Measurements from ENCODE around the gene ATG14. TPM values are rescaled to one million over a fixed set of nuclear protein-coding genes. Genes with fewer than 3 reads are reported as not detected.
A peak's percentile ranks its signal among the peaks of the same experiment; 100 is the strongest.

ATG14 gene
- total and polyA plus RNA-seq, 2 of the 13 experiments (the other 11 are each of a cell fraction or from before 2014, with no cell fraction given): 7.2 to 9.1 TPM

DNA sequence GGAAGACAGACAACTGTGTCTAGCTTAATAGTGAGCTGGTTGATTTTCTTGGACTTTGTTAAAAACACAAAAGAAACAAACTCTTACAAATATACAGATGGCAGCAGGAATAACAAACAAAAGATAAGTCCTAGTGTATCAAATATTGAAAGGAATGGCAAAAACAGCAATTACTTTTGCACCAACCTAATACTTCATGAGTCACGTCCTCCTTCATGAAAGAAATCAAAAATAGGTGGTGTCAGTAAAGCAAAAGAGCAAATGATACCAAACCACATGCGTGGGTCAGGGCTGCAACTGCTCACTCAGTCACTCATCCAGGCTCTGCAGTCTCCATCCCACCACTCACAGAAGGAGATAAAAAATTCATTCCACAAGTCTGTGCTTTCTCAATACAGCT, 11.8 kb downstream of the ATG14 start (continued):
- TF ChIP-seq ZBTB40 (IDR thresholded peaks at IDR 0.05) (peak; percentile 29; the same call in 1 of the 2 replicates), ZBTB40 (CRISPR knock-in tag; IDR thresholded peaks at IDR 0.05) (no peak), NR2F1 (CRISPR knock-in tag; IDR thresholded peaks at IDR 0.05) (no peak)

DNA sequence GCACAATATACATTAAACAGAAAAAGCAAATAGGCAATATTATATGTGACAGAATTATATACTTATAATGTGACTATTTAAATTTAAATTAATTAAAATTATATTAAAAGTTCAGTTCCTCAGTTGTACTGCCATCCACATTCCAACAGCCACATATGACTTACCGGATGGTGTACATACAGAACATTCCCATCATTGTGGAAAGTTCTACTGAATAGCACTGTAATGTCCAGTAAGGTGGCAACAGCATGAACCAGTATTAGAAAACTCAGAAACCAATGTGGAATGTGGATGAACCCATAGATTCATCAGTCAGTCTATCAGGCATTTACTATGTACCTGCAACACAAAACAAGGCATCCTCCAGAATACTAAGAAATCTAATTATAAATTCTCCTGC, 12.4 kb downstream of the ATG14 start:
- H3K27me3 ChIP-seq (ENCODE audit: control insufficient read depth in 1 of 2, insufficient read depth in 2 of 2, low read length in 2 of 2): no peaks in the 10 kb centered on the region
- 100% methylated on average over 1 of the region's 1 CpG for WGBS (ENCODE audit: low lambda C conversion rate)
- H4K20me1 ChIP-seq (ENCODE audit: insufficient read depth, low read length): no peaks in the 10 kb centered on the region
- H3K4me3 ChIP-seq (replicated peaks in 1 of 3; ENCODE audit: insufficient read depth in 1 of 3, low read depth in 2 of 3, low read length in 3 of 3): no peak overlapping the region
- no peak overlapping the region for H3K4me2 ChIP-seq (ENCODE audit: low read depth, low read length)
- no peak overlapping the region for H3K9ac ChIP-seq (ENCODE audit: insufficient read depth, low read depth, low read length)
- peaks cover 36% of the 10 kb centered on the region for H3K79me2 ChIP-seq (ENCODE audit: insufficient read depth, low read length)
- H2AFZ ChIP-seq (ENCODE audit: low read length): no peak overlapping the region
- no peaks in the 10 kb centered on the region for H3K9me3 ChIP-seq (ENCODE audit: low read length)
- FAIRE-seq: no peak
- CTCF ChIA-PET (ENCODE audit: low intra/inter-chr PET ratio, low total read pairs): no interaction called here
- POLR2A ChIA-PET: no interaction called here
- intact Hi-C loops (cut with micrococcal nuclease; ENCODE audit: unreplicated experiment) (no loop called here), in situ Hi-C loops (cut with HindIII; ENCODE audit: extremely low pct_ligation_motif_present, low pct_unique_long_range_greater_than_20kb) (no loop called here)
- H3K4me1 ChIP-seq (ENCODE audit: insufficient read depth, low read length): no peaks in the 10 kb centered on the region
- no peak for ATAC-seq
- no peak overlapping the region for H3K27ac ChIP-seq (ENCODE audit: extremely low read length, insufficient read depth, low read length)
- no TSS peak for BruUV-seq (replicated peaks)
- no peak for DNase-seq (ENCODE audit: low spot score)
- H3K36me3 ChIP-seq (replicated peaks in 1 of 2; ENCODE audit: control insufficient read depth in 1 of 2, insufficient read depth in 2 of 2, low read length in 2 of 2): peaks cover 4 to 13% of the 10 kb centered on the region in 2 experiments; a peak in 3 of 5 replicates
- TF ChIP-seq ZNF777 (CRISPR knock-in tag; IDR thresholded peaks at IDR 0.05) (no peak), SMAD1 (CRISPR knock-in tag; IDR thresholded peaks at IDR 0.05; ENCODE audit: borderline replicate concordance, low read depth) (no peak), NR1H2 (CRISPR knock-in tag; IDR thresholded peaks at IDR 0.05; ENCODE audit: borderline replicate concordance, low read depth) (no peak), GLI4 (CRISPR knock-in tag; IDR thresholded peaks at IDR 0.05; ENCODE audit: borderline replicate concordance) (no peak)
- TF ChIP-seq, protein P1, sequence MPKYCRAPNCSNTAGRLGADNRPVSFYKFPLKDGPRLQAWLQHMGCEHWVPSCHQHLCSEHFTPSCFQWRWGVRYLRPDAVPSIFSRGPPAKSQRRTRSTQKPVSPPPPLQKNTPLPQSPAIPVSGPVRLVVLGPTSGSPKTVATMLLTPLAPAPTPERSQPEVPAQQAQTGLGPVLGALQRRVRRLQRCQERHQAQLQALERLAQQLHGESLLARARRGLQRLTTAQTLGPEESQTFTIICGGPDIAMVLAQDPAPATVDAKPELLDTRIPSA (CRISPR knock-in tag; IDR thresholded peaks at IDR 0.05; ENCODE audit: borderline replicate concordance): no peak
- TF ChIP-seq, protein P2, sequence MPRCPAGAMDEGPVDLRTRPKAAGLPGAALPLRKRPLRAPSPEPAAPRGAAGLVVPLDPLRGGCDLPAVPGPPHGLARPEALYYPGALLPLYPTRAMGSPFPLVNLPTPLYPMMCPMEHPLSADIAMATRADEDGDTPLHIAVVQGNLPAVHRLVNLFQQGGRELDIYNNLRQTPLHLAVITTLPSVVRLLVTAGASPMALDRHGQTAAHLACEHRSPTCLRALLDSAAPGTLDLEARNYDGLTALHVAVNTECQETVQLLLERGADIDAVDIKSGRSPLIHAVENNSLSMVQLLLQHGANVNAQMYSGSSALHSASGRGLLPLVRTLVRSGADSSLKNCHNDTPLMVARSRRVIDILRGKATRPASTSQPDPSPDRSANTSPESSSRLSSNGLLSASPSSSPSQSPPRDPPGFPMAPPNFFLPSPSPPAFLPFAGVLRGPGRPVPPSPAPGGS (CRISPR knock-in tag; IDR thresholded peaks at IDR 0.05): no peak

Measured in HepG2 (cell line).